B cell (primary cell): ENCODE results near the gene RPIA.

Experiments
- CTCF ChIP-seq: fragments of 200-600 bp; IDR thresholded peaks from one replicate; pipeline ENCODE4 v1.8.0; 2022; ENCODE audit warnings: antibody characterized with exemption, mild to moderate bottlenecking
- EZH2 ChIP-seq: IDR thresholded peaks from 2 replicates; pipeline ENCODE4 v1.6.1; 2012; ENCODE audit warnings: borderline replicate concordance, low read depth, mild to moderate bottlenecking, moderate library complexity, low read length; ENCODE audit not compliant: insufficient read depth, poor library complexity, severe bottlenecking

- peak; percentile 45 for TF ChIP-seq CTCF
- TF ChIP-seq EZH2 = no peak
Observed at GRCh38 chr2:88690591-88691338, 708 bp upstream of the RPIA start.
